Measurements from ENCODE around the gene OR6C74. TPM values are rescaled to one million over a fixed set of nuclear protein-coding genes. Genes with fewer than 3 reads are reported as not detected.

Gene OR6C74
- polyA plus RNA-seq, 4 donors: not detected

DNA sequence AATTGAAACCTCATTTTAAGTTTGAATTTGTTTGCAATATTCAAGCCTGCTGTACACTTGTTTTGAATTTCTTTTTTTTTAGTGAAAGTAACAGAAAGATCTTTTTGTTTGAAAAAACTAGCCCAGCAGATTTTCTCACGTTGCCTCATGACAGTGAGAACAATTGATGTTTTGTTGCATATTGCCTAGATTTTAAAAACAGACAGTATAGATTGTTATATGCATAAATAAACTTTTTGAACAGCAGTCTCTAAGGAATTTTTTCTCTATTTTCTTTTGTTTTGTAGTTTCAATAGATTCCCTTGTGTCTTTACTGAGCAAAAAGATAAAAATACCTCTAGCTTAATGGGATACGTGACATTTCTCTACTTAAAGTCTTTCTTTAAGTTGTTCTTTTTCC is 36.6 kb downstream of the OR6C74 start:
- no peaks in the 10 kb centered on the region for H3K36me3 ChIP-seq (ENCODE audit: control insufficient read depth in 3 of 3, insufficient read depth in 2 of 3, low read depth in 1 of 3, low read length in 3 of 3)
- DNase-seq (no peak), FAIRE-seq (no peak)
- H3K9me3 ChIP-seq (ENCODE audit: control insufficient read depth in 2 of 2, insufficient read depth in 1 of 2, low read depth in 1 of 2, low read length in 1 of 2): peaks cover 0 to 4% of the 10 kb centered on the region in 2 donors
- H3K27ac ChIP-seq (ENCODE audit: low read depth in 1 of 3, low read length in 2 of 3): no peak overlapping the region
- H3K4me1 ChIP-seq (ENCODE audit: control insufficient read depth in 3 of 3, insufficient read depth in 2 of 3, low read depth in 1 of 3, low read length in 2 of 3): no peaks in the 10 kb centered on the region
- no peak overlapping the region for H3K4me3 ChIP-seq (ENCODE audit: low read depth in 1 of 3, low read length in 3 of 3)
- 49 to 60% (median 54%) methylated on average over 2 of the region's 2 CpGs for WGBS, 3 donors
- no peaks in the 10 kb centered on the region for H3K27me3 ChIP-seq (ENCODE audit: control insufficient read depth in 3 of 3, insufficient read depth in 3 of 3, low read length in 3 of 3)

GRCh38 chr12:55289999-55290398 is 45.6 kb downstream of the OR6C74 start:
- 40 to 52% (median 43%) methylated on average over 2 of the region's 2 CpGs for WGBS, 3 donors
- DNase-seq (no peak), FAIRE-seq (no peak)
- Histone ChIP-seq H3K27ac (ENCODE audit: low read depth in 1 of 3, low read length in 2 of 3) (no peak overlapping the region), H3K27me3 (ENCODE audit: control insufficient read depth in 3 of 3, insufficient read depth in 3 of 3, low read length in 3 of 3) (no peaks in the 10 kb centered on the region), H3K4me3 (ENCODE audit: low read depth in 1 of 3, low read length in 3 of 3) (no peak overlapping the region), H3K36me3 (ENCODE audit: control insufficient read depth in 3 of 3, insufficient read depth in 2 of 3, low read depth in 1 of 3, low read length in 3 of 3) (no peaks in the 10 kb centered on the region), H3K4me1 (ENCODE audit: control insufficient read depth in 3 of 3, insufficient read depth in 2 of 3, low read depth in 1 of 3, low read length in 2 of 3) (no peaks in the 10 kb centered on the region), H3K9me3 (ENCODE audit: control insufficient read depth in 2 of 2, insufficient read depth in 1 of 2, low read depth in 1 of 2, low read length in 1 of 2) (no peaks in the 10 kb centered on the region)

Other genes starting within 250 kb of the OR6C74 start
- not detected for gene NEUROD4, start 224.6 kb upstream of the OR6C74 start, polyA plus RNA-seq
- gene OR9K2, start 118.2 kb upstream of the OR6C74 start, polyA plus RNA-seq: under 1 TPM in 1 of 4 donors, not detected in 3; 0.01 TPM
- not detected for gene OR10A7, start 23.6 kb upstream of the OR6C74 start, polyA plus RNA-seq
- not detected for gene OR6C6, start 52.0 kb downstream of the OR6C74 start, polyA plus RNA-seq
- gene OR6C1, start 69.7 kb downstream of the OR6C74 start, polyA plus RNA-seq: not detected
- gene OR6C3, start 86.1 kb downstream of the OR6C74 start, polyA plus RNA-seq: not detected
- not detected for gene OR6C75, start 118.4 kb downstream of the OR6C74 start, polyA plus RNA-seq
- not detected for gene OR6C65, start 155.9 kb downstream of the OR6C74 start, polyA plus RNA-seq
- gene OR6C76, start 181.6 kb downstream of the OR6C74 start, polyA plus RNA-seq: not detected
- not detected for gene OR6C2, start 199.5 kb downstream of the OR6C74 start, polyA plus RNA-seq
- not detected for gene OR6C70, start 225.5 kb downstream of the OR6C74 start, polyA plus RNA-seq
- not detected for gene OR6C68, start 247.8 kb downstream of the OR6C74 start, polyA plus RNA-seq